K562 (cell line): Measurements from ENCODE around the gene SVEP1. TPM values are rescaled to one million over a fixed set of nuclear protein-coding genes. Genes with fewer than 3 reads are reported as not detected.

Experiments
- ATAC-seq: fragments of 200-7000 bp; cut with Tn5 transposase; 3 replicates; pipeline ENCODE4 v1.9.1; 2020; ENCODE audit warnings: moderate library complexity
- BruUV-seq: library from RNA; stranded (reverse); fragments of 400-500 nt; replicated peaks from 2 replicates; lab custom pipeline; 2021; lab: Mats Ljungman, UMichigan
- CTCF ChIA-PET: fragments of 300-600 bp; formaldehyde crosslinking; extraction: SDS; loops from one replicate; lab custom pipeline; 2021; ENCODE audit warnings: low intra/inter-chr PET ratio; lab: Yijun Ruan, JAX
- POLR2A ChIA-PET: fragments of 300-600, 350-650 bp; sonication (Branson Sonifier 250); formaldehyde crosslinking; extraction: SDS; loops from one replicate; lab custom pipeline; 2021; ENCODE audit warnings: antibody characterized with exemption, inconsistent platforms; lab: Yijun Ruan, JAX
- DNase-seq, 4 experiments: peaks; one replicate each; pipeline versions ENCODE4 v3.0.0 to v3.0.0-alpha.2; 2011 to 2018; ENCODE audit warnings: low spot score in 3 of 4, mixed read lengths in 3 of 4; ENCODE audit errors: extremely low read depth in 1 of 4
- FAIRE-seq: peaks from 2 replicates; lab custom pipeline; 2011; peaks lifted over from hg19 to GRCh38; lab: Jason Lieb, UNC
- H2AFZ ChIP-seq: 2 replicates; pipeline ENCODE4 v1.6.0; 2011; ENCODE audit warnings: low read depth, low read length, control low read depth, inconsistent platforms
- H3K27ac ChIP-seq: fragments of 200-600 bp; 3 replicates; pipeline ENCODE4 v1.8.0; 2011; ENCODE audit warnings: low read depth, mild to moderate bottlenecking, control low read depth, inconsistent platforms, low read length, moderate library complexity, mixed read lengths; ENCODE audit errors: extremely low read depth
- H3K27me3 ChIP-seq, 2 experiments: fragments of 300-600 bp in 1 of 2; 2 replicates in 1 of 2; 3 replicates in 1 of 2; pipeline versions ENCODE4 v1.6.0 to v1.8.0; 2011; ENCODE audit warnings: inconsistent platforms in 2 of 2, low read length in 2 of 2, mild to moderate bottlenecking in 1 of 2, mixed read lengths in 1 of 2, moderate library complexity in 1 of 2; ENCODE audit not compliant: control insufficient read depth in 2 of 2, insufficient read depth in 2 of 2
- H3K36me3 ChIP-seq: fragments of 300-600 bp; 3 replicates; pipeline ENCODE4 v1.8.0; 2011; ENCODE audit warnings: mild to moderate bottlenecking, low read length, inconsistent platforms; ENCODE audit not compliant: control insufficient read depth, insufficient read depth
- H3K4me1 ChIP-seq, 2 experiments: fragments of 200-600 bp in 1 of 2; replicated peaks in 1 of 2; 2 replicates in 1 of 2; 3 replicates in 1 of 2; pipeline versions ENCODE4 v1.5.1 to v1.8.0; 2011; ENCODE audit warnings: inconsistent platforms in 2 of 2, low read length in 2 of 2, mild to moderate bottlenecking in 1 of 2, mixed read lengths in 1 of 2, moderate library complexity in 1 of 2; ENCODE audit not compliant: control insufficient read depth in 2 of 2, insufficient read depth in 2 of 2
- H3K4me2 ChIP-seq: 2 replicates; pipeline ENCODE4 v1.6.1; 2011; ENCODE audit warnings: low read length, control low read depth, inconsistent platforms, mixed read lengths; ENCODE audit not compliant: insufficient read depth
- H3K4me3 ChIP-seq: fragments of 200-600 bp; sonication (generic), shearing (Covaris generic); 2 replicates; pipeline ENCODE4 v1.5.1; 2016; ENCODE audit warnings: control low read depth, inconsistent platforms
- H3K79me2 ChIP-seq: fragments of 200-600 bp; 3 replicates; pipeline ENCODE4 v1.8.0; 2011; ENCODE audit warnings: low read length, inconsistent platforms; ENCODE audit not compliant: control insufficient read depth, insufficient read depth
- H3K9ac ChIP-seq, 2 experiments: 2 replicates each; pipeline versions ENCODE4 v1.6.0 to v1.6.1; 2011; ENCODE audit warnings: low read depth in 2 of 2, low read length in 2 of 2, control low read depth in 1 of 2, inconsistent platforms in 1 of 2, mild to moderate bottlenecking in 1 of 2, mixed read lengths in 1 of 2; ENCODE audit not compliant: insufficient read depth in 1 of 2
- H3K9me1 ChIP-seq: one replicate; pipeline ENCODE4 v1.6.0; 2011; ENCODE audit warnings: inconsistent platforms, mild to moderate bottlenecking, low read length, moderate library complexity; ENCODE audit not compliant: control insufficient read depth, insufficient read depth
- H3K9me3 ChIP-seq: replicated peaks from 2 replicates; pipeline ENCODE4 v1.5.1; 2011; ENCODE audit warnings: low read depth, low read length, inconsistent platforms; ENCODE audit not compliant: control insufficient read depth, insufficient read depth
- H4K20me1 ChIP-seq: replicated peaks from 2 replicates; pipeline ENCODE4 v1.6.1; 2011; ENCODE audit warnings: low read length, inconsistent platforms, mixed read lengths; ENCODE audit not compliant: control insufficient read depth, insufficient read depth
- BACH1 ChIP-seq: fragments of 200-800 bp; sonication (Bioruptor generic); IDR thresholded peaks from 2 replicates; pipeline ENCODE4 v1.6.1; 2016; ENCODE audit warnings: missing genetic modification characterization, missing compliant biosample characterization
- CBX1 ChIP-seq: sonication (generic); IDR thresholded peaks from 2 replicates; pipeline ENCODE4 v1.6.1; 2016; ENCODE audit warnings: antibody characterized with exemption, low read depth, mild to moderate bottlenecking
- CREB3L1 ChIP-seq: fragments of 450-650 bp; IDR thresholded peaks from 2 replicates; pipeline ENCODE4 v1.6.1; 2014; ENCODE audit warnings: low read depth, mild to moderate bottlenecking, moderate library complexity, borderline replicate concordance
- FOXP4 ChIP-seq: sonication (generic); formaldehyde crosslinking; IDR thresholded peaks from 2 replicates; pipeline ENCODE4 v1.8.0; 2022; ENCODE audit warnings: mild to moderate bottlenecking, missing genetic modification reagents, borderline replicate concordance
- JUND ChIP-seq, 2 experiments: IDR thresholded peaks; 2 replicates in 1 of 2; 3 replicates in 1 of 2; pipeline ENCODE4 v1.6.1; 2011; ENCODE audit warnings: borderline replicate concordance in 2 of 2, low read depth in 2 of 2, low read length in 2 of 2, improper control_type of control experiment in 1 of 2, missing biosample characterization in 1 of 2, missing genetic modification characterization in 1 of 2, missing genetic modification reagents in 1 of 2
- NFIC ChIP-seq: fragments of 450-650 bp; IDR thresholded peaks from 2 replicates; pipeline ENCODE4 v1.6.1; 2017; ENCODE audit warnings: mild to moderate bottlenecking, inconsistent platforms
- RBM14 ChIP-seq: fragments of 200-400 bp; formaldehyde crosslinking; IDR thresholded peaks from 2 replicates; pipeline ENCODE4 v1.6.1; 2018; ENCODE audit warnings: low read depth, mild to moderate bottlenecking, low read length, moderate library complexity, borderline replicate concordance; ENCODE audit not compliant: insufficient read depth
- SP1 ChIP-seq: sonication (generic); formaldehyde crosslinking; IDR thresholded peaks from 2 replicates; pipeline ENCODE4 v1.8.1; 2022; ENCODE audit warnings: mild to moderate bottlenecking, missing genetic modification reagents
- SPI1 ChIP-seq: IDR thresholded peaks from 2 replicates; pipeline ENCODE4 v1.6.1; 2011; ENCODE audit warnings: low read depth, low read length, control low read depth, borderline replicate concordance
- STAT5A ChIP-seq: IDR thresholded peaks from 2 replicates; pipeline ENCODE4 v1.6.1; 2012; ENCODE audit warnings: low read length, inconsistent platforms, borderline replicate concordance
- SUPT5H ChIP-seq: fragments of 450-650 bp; IDR thresholded peaks from 2 replicates; pipeline ENCODE4 v1.6.1; 2016
- in situ Hi-C: fragments of 300-500 bp; cut with MboI; formaldehyde crosslinking; loops from 4 replicates; pipeline ENCODE4 v1.15.0; 2018; ENCODE audit warnings: inconsistent platforms, mixed read lengths
- intact Hi-C: fragments of 100-400 bp; cut with micrococcal nuclease; formaldehyde crosslinking; loops from 2 replicates; pipeline ENCODE4 v1.14.2; 2022
- polyA plus RNA-seq, 8 experiments: library from polyadenylated mRNA; depleted of rRNA in 4 of 8; stranded (reverse) in 5 of 8; unstranded in 3 of 8; fragments of >200 nt; fragmentation: Nextera tagmentation in 2 of 8; fragmentation: Illumina TruSeq in 1 of 8; extraction: Ambion mirVana in 2 of 8; extraction: Trizol in 1 of 8; gene quantifications; 2 replicates each; pipeline versions ENCODE4 v1.2.1 to v1.2.3, GENCODE V29; 2011 to 2014; ENCODE audit warnings: inconsistent platforms in 1 of 8, missing spikeins in 1 of 8
- total RNA-seq, 7 experiments: library from RNA; depleted of rRNA in 6 of 7; stranded (reverse); fragments of >200 nt in 6 of 7; fragmentation: Illumina TruSeq in 2 of 7; extraction: Trizol in 2 of 7; gene quantifications; 2 replicates each; pipeline versions ENCODE4 v1.2.1 to v1.2.3, GENCODE V29; 2011 to 2021; ENCODE audit warnings: low replicate concordance in 1 of 7

SVEP1 gene
- total and polyA plus RNA-seq, 9 of the 15 experiments (the other 6 are each of a cell fraction or from before 2014, with no cell fraction given), result 0.20 to 0.84 (median 0.43) TPM

- TF ChIP-seq BACH1 (tag) (no peak), JUND (IDR thresholded peaks at IDR 0.05; ENCODE audit: borderline replicate concordance, low read depth, low read length) (no peak), JUND (tag; IDR thresholded peaks at IDR 0.05; ENCODE audit: borderline replicate concordance, low read depth, low read length) (no peak), NFIC (no peak), RBM14 (no peak), SUPT5H (no peak), CREB3L1 (no peak), CBX1 (no peak), SPI1 (no peak), SP1 (CRISPR knock-in tag) (no peak)
Measured at GRCh38 chr9:110451726-110452125, 127.8 kb downstream of the SVEP1 start (continued).

GRCh38 chr9:110447476-110447875 lies 132.1 kb downstream of the SVEP1 start:
- ChIA-PET CTCF (no interaction called here), POLR2A (no interaction called here)
- Histone ChIP-seq H3K27me3 (no peaks in the 10 kb centered on the region), H3K4me2 (no peak overlapping the region), H3K4me3 (no peak overlapping the region), H3K27ac (no peak overlapping the region), H3K9me3 (no peaks in the 10 kb centered on the region), H3K9me1 (no peaks in the 10 kb centered on the region), H3K9ac (no peak overlapping the region), H3K4me1 (no peaks in the 10 kb centered on the region; a peak in 1 of 5 replicates), H2AFZ (no peak overlapping the region), H3K36me3 (no peaks in the 10 kb centered on the region), H3K79me2 (no peaks in the 10 kb centered on the region), H4K20me1 (no peaks in the 10 kb centered on the region)
- TF ChIP-seq STAT5A (no peak), FOXP4 (no peak)
- DNase-seq (no peak), ATAC-seq (no peak), FAIRE-seq (no peak)
- intact Hi-C loops, result no loop called here
- in situ Hi-C loops, result no loop called here
- no TSS peak for BruUV-seq
